ENCODE data around the gene ZNF593.

DNA sequence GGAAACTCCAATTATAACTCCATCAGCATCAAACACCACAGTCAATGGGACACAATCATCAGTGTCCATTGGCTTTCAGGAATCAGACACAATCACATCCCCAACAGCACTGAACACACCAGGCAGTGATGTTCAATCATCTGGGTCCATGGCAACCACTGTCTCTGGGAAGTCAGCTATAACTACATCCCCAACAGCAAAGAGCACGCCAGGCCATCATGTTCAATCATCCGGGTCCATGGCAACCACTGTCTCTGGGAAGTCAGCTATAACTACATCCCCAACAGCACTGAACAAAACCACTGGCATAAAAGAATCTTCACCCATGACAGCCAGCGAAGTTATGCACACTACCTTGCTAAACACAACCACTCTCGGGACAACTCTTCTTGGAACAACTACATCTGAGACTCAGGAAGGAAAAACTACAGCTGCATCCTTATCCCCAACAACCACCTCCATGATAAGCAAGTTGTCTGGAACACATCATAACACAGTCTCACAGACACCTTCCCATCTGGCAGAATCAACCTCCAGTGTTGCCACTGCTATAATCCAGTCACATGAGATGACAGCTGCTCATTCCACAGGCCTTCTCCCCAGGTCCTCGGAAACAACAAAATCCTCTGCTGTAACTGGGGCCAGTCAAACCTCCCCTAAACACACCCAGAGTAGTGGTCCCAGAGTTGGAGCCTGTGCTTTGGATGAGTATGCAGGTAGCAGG lies 40.6 kb downstream of the ZNF593 start:
- TF ChIP-seq, protein P1, sequence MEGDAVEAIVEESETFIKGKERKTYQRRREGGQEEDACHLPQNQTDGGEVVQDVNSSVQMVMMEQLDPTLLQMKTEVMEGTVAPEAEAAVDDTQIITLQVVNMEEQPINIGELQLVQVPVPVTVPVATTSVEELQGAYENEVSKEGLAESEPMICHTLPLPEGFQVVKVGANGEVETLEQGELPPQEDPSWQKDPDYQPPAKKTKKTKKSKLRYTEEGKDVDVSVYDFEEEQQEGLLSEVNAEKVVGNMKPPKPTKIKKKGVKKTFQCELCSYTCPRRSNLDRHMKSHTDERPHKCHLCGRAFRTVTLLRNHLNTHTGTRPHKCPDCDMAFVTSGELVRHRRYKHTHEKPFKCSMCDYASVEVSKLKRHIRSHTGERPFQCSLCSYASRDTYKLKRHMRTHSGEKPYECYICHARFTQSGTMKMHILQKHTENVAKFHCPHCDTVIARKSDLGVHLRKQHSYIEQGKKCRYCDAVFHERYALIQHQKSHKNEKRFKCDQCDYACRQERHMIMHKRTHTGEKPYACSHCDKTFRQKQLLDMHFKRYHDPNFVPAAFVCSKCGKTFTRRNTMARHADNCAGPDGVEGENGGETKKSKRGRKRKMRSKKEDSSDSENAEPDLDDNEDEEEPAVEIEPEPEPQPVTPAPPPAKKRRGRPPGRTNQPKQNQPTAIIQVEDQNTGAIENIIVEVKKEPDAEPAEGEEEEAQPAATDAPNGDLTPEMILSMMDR (IDR thresholded peaks at IDR 0.05) = no peak
- no peak for TF ChIP-seq EZH2 (IDR thresholded peaks at IDR 0.05; ENCODE audit: borderline replicate concordance, insufficient read depth, low read depth, low read length, poor library complexity, severe bottlenecking)
